ENCODE data around the gene ROBO1.

- TF ChIP-seq EZH2 (IDR thresholded peaks at IDR 0.05; ENCODE audit: low read length), result no peak
- TF ChIP-seq CTCF (optimal IDR thresholded peaks at IDR 0.05 in 1 of 3, IDR thresholded peaks at IDR 0.05 in 1 of 3, conservative IDR thresholded peaks at IDR 0.05 in 1 of 3; ENCODE audit: extremely low read depth in 1 of 3, insufficient read depth in 2 of 3, low read length in 3 of 3), result no peak
These were observed 867.4 kb downstream of the ROBO1 start for GRCh38 chr3:78900426-78900825.
